ENCODE results near the gene KDM5C. TPM values are rescaled to one million over a fixed set of nuclear protein-coding genes. Genes with fewer than 3 reads are reported as not detected.

Gene KDM5C
- total and polyA plus RNA-seq, 9 of the 15 experiments (the other 6 are each of a cell fraction or from before 2014, with no cell fraction given), result 0.62 to 136 (median 52.4) TPM

DNA sequence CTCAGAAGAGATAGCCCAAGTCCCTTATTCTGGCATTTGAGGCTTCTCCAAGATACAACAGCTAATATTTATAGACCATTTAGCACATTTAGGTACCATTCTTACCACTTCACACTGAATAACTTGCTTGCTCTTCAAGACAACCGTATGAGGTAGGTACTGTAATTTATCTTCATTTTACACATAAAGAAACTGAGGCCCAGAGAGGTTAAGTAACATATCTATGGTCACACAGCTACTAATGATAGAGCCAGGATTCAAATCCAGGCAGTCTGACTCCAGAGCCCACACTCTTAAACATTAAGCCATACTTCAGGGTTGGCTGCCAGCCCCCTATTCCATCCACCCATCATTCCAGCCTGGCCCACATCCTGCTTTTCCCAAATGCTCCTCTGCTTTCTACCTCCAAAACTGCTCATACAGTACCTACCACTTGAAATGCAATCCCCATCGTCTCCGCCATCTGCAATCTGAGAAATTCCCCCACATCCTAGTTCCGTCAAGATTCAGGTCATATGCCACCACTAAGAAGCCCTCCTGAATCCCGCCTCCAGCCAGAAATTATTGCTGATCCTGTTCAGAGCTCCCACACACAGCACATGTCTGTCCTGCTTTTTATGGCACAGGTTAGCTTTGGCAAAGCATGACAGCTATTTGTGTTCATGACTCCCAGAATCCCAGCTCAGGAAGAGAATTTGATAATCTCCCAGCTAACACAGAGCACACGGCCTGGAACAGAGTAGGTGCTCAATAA is 32.8 kb upstream of the KDM5C start (continued):
- TF ChIP-seq CTCFL (IDR thresholded peaks at IDR 0.05; ENCODE audit: borderline replicate concordance, insufficient read depth, low read depth, low read length, poor library complexity, severe bottlenecking), result no peak
- no peak for TF ChIP-seq POU5F1 (IDR thresholded peaks at IDR 0.05; ENCODE audit: borderline replicate concordance, low read depth, low read length, partially characterized antibody)
- TF ChIP-seq NCOA6 (IDR thresholded peaks at IDR 0.05), result no peak
- no peak for TF ChIP-seq BRD4 (IDR thresholded peaks at IDR 0.05)
- TF ChIP-seq JUN (IDR thresholded peaks at IDR 0.05; ENCODE audit: borderline replicate concordance, low read depth, low read length), result no peak
- no peak for TF ChIP-seq JUN (CRISPR knock-in tag; IDR thresholded peaks at IDR 0.05; ENCODE audit: borderline replicate concordance)
- no peak for TF ChIP-seq RBM22 (IDR thresholded peaks at IDR 0.05; ENCODE audit: low read depth, low read length, poor library complexity, severe bottlenecking)
- TF ChIP-seq SMAD3 (CRISPR knock-in tag; conservative IDR thresholded peaks at IDR 0.05), result no peak
- no peak for TF ChIP-seq FOXJ3 (CRISPR knock-in tag; IDR thresholded peaks at IDR 0.05)
- TF ChIP-seq ZZZ3 (IDR thresholded peaks at IDR 0.05), result no peak
- no peak for TF ChIP-seq EHMT2 (IDR thresholded peaks at IDR 0.05)
- no peak for TF ChIP-seq BMI1 (IDR thresholded peaks at IDR 0.05; ENCODE audit: low read length)
- no peak for TF ChIP-seq TCF15 (CRISPR knock-in tag; IDR thresholded peaks at IDR 0.05)
- no peak for TF ChIP-seq ZNF79 (CRISPR knock-in tag; IDR thresholded peaks at IDR 0.05; ENCODE audit: low read depth)
- TF ChIP-seq SETDB1 (IDR thresholded peaks at IDR 0.05; ENCODE audit: low read length), result no peak
- no peak for TF ChIP-seq FOXK1 (CRISPR knock-in tag; IDR thresholded peaks at IDR 0.05; ENCODE audit: borderline replicate concordance)
